ENCODE data around the gene DERL3. TPM values are rescaled to one million over a fixed set of nuclear protein-coding genes. Genes with fewer than 3 reads are reported as not detected.

Gene DERL3
- total and polyA plus RNA-seq, 11 donors = 0.24 to 12.7 (median 1.7) TPM

GRCh38 chr22:23786752-23787599 is 51.8 kb downstream of the DERL3 start, which contains the start of gene SMARCB1:
Gene SMARCB1 (plus strand): TSS chr22:23786966. CDS start chr22:23787170, 204 bp downstream.
- WGBS, 4 donors = 0% methylated on average over 48 to 97 of the region's 97 CpGs
- TF ChIP-seq, protein P1, sequence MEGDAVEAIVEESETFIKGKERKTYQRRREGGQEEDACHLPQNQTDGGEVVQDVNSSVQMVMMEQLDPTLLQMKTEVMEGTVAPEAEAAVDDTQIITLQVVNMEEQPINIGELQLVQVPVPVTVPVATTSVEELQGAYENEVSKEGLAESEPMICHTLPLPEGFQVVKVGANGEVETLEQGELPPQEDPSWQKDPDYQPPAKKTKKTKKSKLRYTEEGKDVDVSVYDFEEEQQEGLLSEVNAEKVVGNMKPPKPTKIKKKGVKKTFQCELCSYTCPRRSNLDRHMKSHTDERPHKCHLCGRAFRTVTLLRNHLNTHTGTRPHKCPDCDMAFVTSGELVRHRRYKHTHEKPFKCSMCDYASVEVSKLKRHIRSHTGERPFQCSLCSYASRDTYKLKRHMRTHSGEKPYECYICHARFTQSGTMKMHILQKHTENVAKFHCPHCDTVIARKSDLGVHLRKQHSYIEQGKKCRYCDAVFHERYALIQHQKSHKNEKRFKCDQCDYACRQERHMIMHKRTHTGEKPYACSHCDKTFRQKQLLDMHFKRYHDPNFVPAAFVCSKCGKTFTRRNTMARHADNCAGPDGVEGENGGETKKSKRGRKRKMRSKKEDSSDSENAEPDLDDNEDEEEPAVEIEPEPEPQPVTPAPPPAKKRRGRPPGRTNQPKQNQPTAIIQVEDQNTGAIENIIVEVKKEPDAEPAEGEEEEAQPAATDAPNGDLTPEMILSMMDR (IDR thresholded peaks at IDR 0.05) = no peak
- TF ChIP-seq POLR2A (IDR thresholded peaks at IDR 0.05) = peak in 1 of 2 donors; percentile 84
- Histone ChIP-seq H3K36me3 (peaks cover 0 to 12% (median 3%) of the 10 kb centered on the region in 9 donors), H3K4me3 (peak within 1 kb of the TSS; percentile 63 to 100 (median 96)), H3K27ac (peak within 1 kb of the TSS; percentile 91 to 100 (median 100)), H3K9me3 (no peaks in the 10 kb centered on the region), H3K27me3 (no peaks in the 10 kb centered on the region), H3K4me1 (peaks cover 8 to 56% (median 47%) of the 10 kb centered on the region in 12 donors)
- peak; percentile 92 to 96 (median 94) for DNase-seq
- intact Hi-C loops (cut with DNase I) = loop anchor here in 5 of 10 donors (1.0 to 5.0 kb wide), 5 partner anchors 14 to 60 kb away; partner anchors contain the start of genes DERL3 (in 1 of the 5) and MMP11 (in 1 of the 5)
- peak; percentile 82 to 94 (median 92) for ATAC-seq

DNA sequence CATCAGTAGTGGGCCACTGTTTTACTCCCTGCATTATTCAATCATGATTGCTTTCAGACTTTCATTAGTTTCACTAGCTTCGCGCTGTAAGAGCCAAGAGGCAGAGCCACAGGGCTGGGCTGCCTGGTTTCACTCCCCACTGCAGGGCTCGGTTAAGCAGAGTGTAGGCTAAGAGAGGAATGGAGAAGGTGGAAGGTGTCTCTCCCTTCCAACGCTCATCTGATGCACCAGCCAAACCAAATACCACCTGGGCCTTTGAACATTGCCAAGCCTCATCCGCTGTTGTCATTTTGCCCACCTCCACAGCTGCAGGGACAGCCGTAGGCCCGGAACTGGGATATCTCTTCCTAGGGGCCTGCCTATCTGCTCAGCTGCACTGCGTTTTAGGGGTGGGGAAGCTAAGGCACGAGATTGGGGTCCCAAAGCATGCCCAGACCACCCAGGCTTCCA is 52.5 kb downstream of the DERL3 start:
- peaks cover 0 to 9% (median 0%) of the 10 kb centered on the region in 9 donors for H3K36me3 ChIP-seq
- peaks cover 8 to 52% (median 41%) of the 10 kb centered on the region in 12 donors for H3K4me1 ChIP-seq
- WGBS, 4 donors = 32 to 49% (median 44%) methylated on average over 9 of the region's 9 CpGs
- H3K27ac ChIP-seq = peak overlapping the region; percentile 91 to 100 (median 100)
- H3K4me3 ChIP-seq = peak overlapping the region in 11 of 12 donors; percentile 9 to 100 (median 92)
- TF ChIP-seq POLR2A (IDR thresholded peaks at IDR 0.05) = no peak
- TF ChIP-seq, protein P1 (IDR thresholded peaks at IDR 0.05) = no peak
- ATAC-seq (peak; percentile 7 to 39 (median 24)), DNase-seq (no peak)
- H3K9me3 ChIP-seq = no peaks in the 10 kb centered on the region
- H3K27me3 ChIP-seq = no peaks in the 10 kb centered on the region
- intact Hi-C loops (cut with DNase I) = loop anchor here in 5 of 10 donors (2.0 to 5.0 kb wide), 4 partner anchors 13 to 61 kb away; partner anchors contain the start of genes DERL3 (in 1 of the 5) and MMP11 (in 1 of the 5)

Other genes starting within 250 kb of the DERL3 start
- gene DRICH1, start 206.7 kb downstream of the DERL3 start, total RNA-seq = under 1 TPM in 2 of 9 donors, not detected in 7; 0.32 to 0.45 TPM
- gene DRICH1, start 206.7 kb downstream of the DERL3 start, polyA plus RNA-seq = under 1 TPM in 1 of 2 donors, not detected in 1; 0.11 TPM
- under 1 TPM in 3 of 9 donors, not detected in 6; 0.21 to 0.69 (median 0.52) TPM for gene RGL4, start 148.0 kb downstream of the DERL3 start, total RNA-seq
- gene RGL4, start 148.0 kb downstream of the DERL3 start, polyA plus RNA-seq = under 1 TPM; 0.42 to 0.53 TPM
- gene ZNF70, start 87.9 kb downstream of the DERL3 start, total RNA-seq = 1 to 10 TPM; 2.7 to 4.6 (median 3.3) TPM
- gene ZNF70, start 87.9 kb downstream of the DERL3 start, polyA plus RNA-seq = 1 to 10 TPM; 1.6 to 2.1 TPM
- gene VPREB3, start 84.6 kb downstream of the DERL3 start, total RNA-seq = 1 to 10 TPM in 2 of 9 donors, under 1 TPM in 4, not detected in 3; 0.63 to 3.2 (median 0.84) TPM
- gene VPREB3, start 84.6 kb downstream of the DERL3 start, polyA plus RNA-seq = under 1 TPM; 0.75 to 0.80 TPM
- gene C22orf15, start 76.0 kb downstream of the DERL3 start, total RNA-seq = not detected
- not detected for gene C22orf15, start 76.0 kb downstream of the DERL3 start, polyA plus RNA-seq
- 1,000 to 10,000 TPM in 3 of 9 donors, 100 to 1,000 TPM in 6; 374 to 1,458 (median 944) TPM for gene CHCHD10, start 71.0 kb downstream of the DERL3 start, total RNA-seq
- gene CHCHD10, start 71.0 kb downstream of the DERL3 start, polyA plus RNA-seq = 1,000 to 10,000 TPM in 1 of 2 donors, 100 to 1,000 TPM in 1; 393 to 2,069 TPM
- gene MMP11, start 66.2 kb downstream of the DERL3 start, total RNA-seq = 10 to 100 TPM in 5 of 9 donors, 1 to 10 TPM in 4; 5.2 to 17.0 (median 10.4) TPM
- 10 to 100 TPM in 1 of 2 donors, 1 to 10 TPM in 1; 6.2 to 10.5 TPM for gene MMP11, start 66.2 kb downstream of the DERL3 start, polyA plus RNA-seq
- 10 to 100 TPM; 32.8 to 54.2 (median 45.6) TPM for gene SMARCB1, start 52.0 kb downstream of the DERL3 start, total RNA-seq
- gene SMARCB1, start 52.0 kb downstream of the DERL3 start, polyA plus RNA-seq = 10 to 100 TPM; 30.2 to 75.3 TPM
- gene SLC2A11, start 18.9 kb upstream of the DERL3 start, total RNA-seq = 10 to 100 TPM; 13.0 to 31.2 (median 18.7) TPM
- 10 to 100 TPM in 1 of 2 donors, 1 to 10 TPM in 1; 8.7 to 30.4 TPM for gene SLC2A11, start 18.9 kb upstream of the DERL3 start, polyA plus RNA-seq
- 100 to 1,000 TPM; 192 to 383 (median 229) TPM for gene MIF, start 55.4 kb upstream of the DERL3 start, total RNA-seq
- gene MIF, start 55.4 kb upstream of the DERL3 start, polyA plus RNA-seq = 100 to 1,000 TPM; 339 to 503 TPM
- 10 to 100 TPM in 1 of 9 donors, 1 to 10 TPM in 7, under 1 TPM in 1; 0.81 to 15.5 (median 6.2) TPM for gene GSTT2B, start 122.2 kb upstream of the DERL3 start, total RNA-seq
- 10 to 100 TPM in 1 of 2 donors, 1 to 10 TPM in 1; 6.6 to 19.9 TPM for gene GSTT2B, start 122.2 kb upstream of the DERL3 start, polyA plus RNA-seq
- 1 to 10 TPM in 5 of 9 donors, not detected in 4; 1.1 to 2.3 (median 2.2) TPM for gene DDTL, start 127.9 kb upstream of the DERL3 start, total RNA-seq
- gene DDTL, start 127.9 kb upstream of the DERL3 start, polyA plus RNA-seq = 1 to 10 TPM; 2.8 to 6.7 TPM
- 100 to 1,000 TPM; 117 to 210 (median 153) TPM for gene DDT, start 135.4 kb upstream of the DERL3 start, total RNA-seq
- gene DDT, start 135.4 kb upstream of the DERL3 start, polyA plus RNA-seq = 100 to 1,000 TPM; 301 to 399 TPM
- gene GSTT2, start 141.1 kb upstream of the DERL3 start, total RNA-seq = under 1 TPM in 1 of 9 donors, not detected in 8; 0.60 TPM
- 1 to 10 TPM in 1 of 2 donors, under 1 TPM in 1; 0.30 to 2.1 TPM for gene GSTT2, start 141.1 kb upstream of the DERL3 start, polyA plus RNA-seq
- gene GSTT4, start 166.4 kb upstream of the DERL3 start, total RNA-seq = not detected
- not detected for gene GSTT4, start 166.4 kb upstream of the DERL3 start, polyA plus RNA-seq
- gene CABIN1, start 172.3 kb upstream of the DERL3 start, total RNA-seq = 10 to 100 TPM; 22.3 to 47.7 (median 33.9) TPM
- 10 to 100 TPM; 22.1 to 27.4 TPM for gene CABIN1, start 172.3 kb upstream of the DERL3 start, polyA plus RNA-seq

Data from heart left ventricle (tissue), 16 donors.